Central memory CD4-positive, alpha-beta T cell (primary cell): ENCODE results near the gene C13orf42.

Experiments
- DNase-seq: peaks from one replicate; pipeline ENCODE4 v3.0.0; 2022

The C13orf42 gene

DNA sequence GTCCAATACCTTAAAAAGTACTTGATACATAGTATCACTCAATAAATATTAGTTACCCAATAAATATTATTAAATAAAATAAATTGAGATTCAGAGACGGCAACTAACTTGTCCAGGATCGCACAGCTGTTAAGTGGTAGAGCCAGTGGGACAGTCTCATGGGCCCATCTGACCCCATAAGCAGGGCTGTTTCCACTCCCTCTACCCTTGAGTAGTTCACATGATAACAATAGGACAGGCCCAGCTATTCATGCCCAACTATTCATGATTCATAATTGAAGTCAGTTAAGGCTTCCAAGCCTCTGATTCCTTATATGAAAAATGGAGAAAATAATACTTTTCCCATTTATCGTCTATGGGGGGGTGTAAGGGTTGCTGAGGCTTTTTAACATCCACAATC is 78.2 kb downstream of the C13orf42 start:
- DNase-seq: no peak
